ENCODE results near the gene LAD1. TPM values are rescaled to one million over a fixed set of nuclear protein-coding genes. Genes with fewer than 3 reads are reported as not detected.
A peak's percentile ranks its signal among the peaks of the same experiment; 100 is the strongest.

LAD1 gene, protein sequence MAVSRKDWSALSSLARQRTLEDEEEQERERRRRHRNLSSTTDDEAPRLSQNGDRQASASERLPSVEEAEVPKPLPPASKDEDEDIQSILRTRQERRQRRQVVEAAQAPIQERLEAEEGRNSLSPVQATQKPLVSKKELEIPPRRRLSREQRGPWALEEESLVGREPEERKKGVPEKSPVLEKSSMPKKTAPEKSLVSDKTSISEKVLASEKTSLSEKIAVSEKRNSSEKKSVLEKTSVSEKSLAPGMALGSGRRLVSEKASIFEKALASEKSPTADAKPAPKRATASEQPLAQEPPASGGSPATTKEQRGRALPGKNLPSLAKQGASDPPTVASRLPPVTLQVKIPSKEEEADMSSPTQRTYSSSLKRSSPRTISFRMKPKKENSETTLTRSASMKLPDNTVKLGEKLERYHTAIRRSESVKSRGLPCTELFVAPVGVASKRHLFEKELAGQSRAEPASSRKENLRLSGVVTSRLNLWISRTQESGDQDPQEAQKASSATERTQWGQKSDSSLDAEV
- total RNA-seq (2012; rRNA removed) (under 0.01 TPM in 1 of 2 replicates, not detected in the other), polyA plus RNA-seq (2012; rRNA removed) (0.07 and 0.09 TPM in 2 replicates), Bru-seq, nascent RNA (percentile 15 among the genes with signal in this experiment), BruChase-seq, experiment 1, labeled RNA remaining after a 6-hour chase (percentile 20 among the genes with signal in this experiment), BruChase-seq, experiment 2, labeled RNA remaining after a 2-hour chase (percentile 18 among the genes with signal in this experiment)
- 0.02 TPM in 1 of 2 replicates, not detected in the other for polyA plus RNA-seq (2012; cell fraction: cytosol; rRNA removed)
- polyA plus RNA-seq (2012; cell fraction: nucleus; rRNA removed; ENCODE audit: low replicate concordance): 0.08 and 0.29 TPM in 2 replicates
- long read RNA-seq: 0 reads

DNA sequence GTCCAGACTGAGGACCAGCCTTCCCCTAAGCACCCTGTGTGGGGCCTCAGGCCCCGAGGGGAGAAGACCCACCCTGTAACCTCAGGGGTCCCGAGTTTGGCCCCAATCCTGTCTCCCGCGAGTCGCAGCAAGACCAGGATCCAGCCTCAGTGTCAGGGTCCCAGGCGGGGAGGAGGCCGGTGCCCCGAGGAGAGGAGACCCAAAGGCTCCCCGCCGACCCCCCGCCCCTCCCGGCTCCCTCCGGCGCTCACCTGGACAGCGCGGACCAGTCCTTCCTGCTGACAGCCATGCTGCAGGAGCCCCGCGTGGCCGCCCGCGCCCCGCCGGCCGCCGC lies at the start of gene LAD1:
LAD1 (minus strand) TSS at position 307 of the 334 bp plus-strand sequence; CDS start at position 289, 18 bp downstream.
- no peak within 1 kb of the TSS for H3K9ac ChIP-seq (ENCODE audit: low read depth, low read length)

More for the DNA sequence above, at the start of gene LAD1:
- H3K4me3 ChIP-seq (ENCODE audit: insufficient read depth, low read depth, low read length): no peak within 1 kb of the TSS
- no peaks in the 10 kb centered on the region for H3K36me3 ChIP-seq (ENCODE audit: control insufficient read depth, insufficient read depth, low read length)
- ChIA-PET CTCF (no interaction called here), POLR2A (ENCODE audit: unreplicated experiment) (no interaction called here)
- H3K27ac ChIP-seq (ENCODE audit: insufficient read depth, low read length): no peak within 1 kb of the TSS
- peak within 1 kb of the TSS; percentile 10 for H2AK9ac ChIP-seq (replicated peaks; ENCODE audit: low read depth, low read length, poor library complexity)
- WGBS, 2 experiments (ENCODE audit: extremely low coverage in 2 of 2, insufficient read length in 1 of 2): 8% methylated on average over 7 of the region's 25 CpGs; no CpG with 5 or more reads in 1 of the 2 experiments
- no peak within 1 kb of the TSS for H2BK5ac ChIP-seq (ENCODE audit: low read depth, low read length, poor library complexity, severe bottlenecking)
- no peak within 1 kb of the TSS for H2BK20ac ChIP-seq (ENCODE audit: low read depth, low read length)
- H3K56ac ChIP-seq (ENCODE audit: extremely low read depth, insufficient read depth, low read length): no peak within 1 kb of the TSS
- dilution Hi-C loops (cut with HindIII; ENCODE audit: low sequenced_read_pairs, unreplicated experiment) (no loop called here), in situ Hi-C loops (cut with MboI; ENCODE audit: low sequenced_read_pairs) (no loop called here), intact Hi-C loops (cut with micrococcal nuclease) (no loop called here)
- H4K5ac ChIP-seq (ENCODE audit: low read depth, low read length): no peak within 1 kb of the TSS
- H2AFZ ChIP-seq (replicated peaks; ENCODE audit: low read length, poor library complexity): peak within 1 kb of the TSS; percentile 41
- no peak within 1 kb of the TSS for H3K4ac ChIP-seq (ENCODE audit: low read depth, low read length)
- TF ChIP-seq, protein P1, sequence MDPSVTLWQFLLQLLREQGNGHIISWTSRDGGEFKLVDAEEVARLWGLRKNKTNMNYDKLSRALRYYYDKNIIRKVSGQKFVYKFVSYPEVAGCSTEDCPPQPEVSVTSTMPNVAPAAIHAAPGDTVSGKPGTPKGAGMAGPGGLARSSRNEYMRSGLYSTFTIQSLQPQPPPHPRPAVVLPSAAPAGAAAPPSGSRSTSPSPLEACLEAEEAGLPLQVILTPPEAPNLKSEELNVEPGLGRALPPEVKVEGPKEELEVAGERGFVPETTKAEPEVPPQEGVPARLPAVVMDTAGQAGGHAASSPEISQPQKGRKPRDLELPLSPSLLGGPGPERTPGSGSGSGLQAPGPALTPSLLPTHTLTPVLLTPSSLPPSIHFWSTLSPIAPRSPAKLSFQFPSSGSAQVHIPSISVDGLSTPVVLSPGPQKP (IDR thresholded peaks at IDR 0.05; ENCODE audit: borderline replicate concordance, low read depth, low read length): no peak
- no peak for TF ChIP-seq SMC3 (IDR thresholded peaks at IDR 0.05; ENCODE audit: low read depth, low read length)
- no peak for TF ChIP-seq FOS (IDR thresholded peaks at IDR 0.05; ENCODE audit: low read depth, low read length)
- TF ChIP-seq MAZ (IDR thresholded peaks at IDR 0.05; ENCODE audit: borderline replicate concordance, low read depth, low read length): no peak
- TF ChIP-seq MAFK (IDR thresholded peaks at IDR 0.05; ENCODE audit: low read depth, low read length): no peak
- no peak for TF ChIP-seq CEBPB (IDR thresholded peaks at IDR 0.05; ENCODE audit: low read depth, low read length)
- TF ChIP-seq POLR2A (IDR thresholded peaks at IDR 0.05; ENCODE audit: low read depth, low read length): no peak
- no peak for TF ChIP-seq CHD1 (IDR thresholded peaks at IDR 0.05; ENCODE audit: low read depth, low read length)
- no peaks in the 10 kb centered on the region for H3K9me3 ChIP-seq (ENCODE audit: control insufficient read depth, insufficient read depth, low read length)
- no peak within 1 kb of the TSS for H2BK120ac ChIP-seq (ENCODE audit: low read depth, low read length)
- no peak within 1 kb of the TSS for H2AK5ac ChIP-seq (ENCODE audit: low read depth, low read length)
- H3K4me2 ChIP-seq (ENCODE audit: low read depth, low read length): no peak within 1 kb of the TSS
- no peak within 1 kb of the TSS for H3K18ac ChIP-seq (ENCODE audit: low read depth, low read length)
- H3K23ac ChIP-seq (ENCODE audit: low read depth, low read length): no peak within 1 kb of the TSS
- peaks cover 89% of the 10 kb centered on the region for H3K27me3 ChIP-seq (ENCODE audit: control insufficient read depth, insufficient read depth, low read length)
- no TSS peak for BruUV-seq (replicated peaks)
- H4K8ac ChIP-seq (ENCODE audit: low read depth in 2 of 2, low read length in 2 of 2): no peak within 1 kb of the TSS
- no peaks in the 10 kb centered on the region for H3K4me1 ChIP-seq (ENCODE audit: control insufficient read depth, insufficient read depth, low read length)
- no peak within 1 kb of the TSS for H2BK15ac ChIP-seq (ENCODE audit: low read depth, low read length)
- H3K14ac ChIP-seq (replicated peaks; ENCODE audit: low read depth, low read length): no peak within 1 kb of the TSS
- no peaks in the 10 kb centered on the region for H3K79me1 ChIP-seq (ENCODE audit: low read depth in 1 of 2, low read length in 2 of 2)
- H4K91ac ChIP-seq (ENCODE audit: insufficient read depth, low read depth, low read length): no peak within 1 kb of the TSS
- ATAC-seq (ENCODE audit: low read depth) (no peak), DNase-seq (no peak)
- no peaks in the 10 kb centered on the region for H3K9me1 ChIP-seq (ENCODE audit: insufficient read depth, low read length)
- H4K20me1 ChIP-seq (ENCODE audit: insufficient read depth, low read length): no peaks in the 10 kb centered on the region
